KMS-11 (cell line): ENCODE measurements around the gene SF3A2.

Source experiments
- H2AFZ ChIP-seq: fragments of 200-600 bp; sonication (generic); 2 replicates; pipeline ENCODE4 v1.6.1; 2016; ENCODE audit warnings: antibody characterized with exemption, mixed run types, low read depth
- H3K27ac ChIP-seq: fragments of 200-600 bp; sonication (generic); 2 replicates; pipeline ENCODE4 v1.6.1; 2016; ENCODE audit warnings: mild to moderate bottlenecking, mixed run types
- H3K27me3 ChIP-seq: fragments of 200-600 bp; sonication (generic); 2 replicates; pipeline ENCODE4 v1.6.1; 2017; ENCODE audit warnings: mild to moderate bottlenecking, low read depth, mixed run types, moderate library complexity; ENCODE audit not compliant: insufficient read depth
- H3K36me3 ChIP-seq: fragments of 200-600 bp; sonication (generic); 2 replicates; pipeline ENCODE4 v1.6.1; 2017; ENCODE audit warnings: mild to moderate bottlenecking, mixed run types; ENCODE audit not compliant: insufficient read depth
- H3K4me1 ChIP-seq: fragments of 200-600 bp; sonication (generic); 2 replicates; pipeline ENCODE4 v1.6.1; 2016; ENCODE audit warnings: mild to moderate bottlenecking, low read depth, mixed run types; ENCODE audit not compliant: poor library complexity, severe bottlenecking
- H3K4me2 ChIP-seq: fragments of 200-600 bp; sonication (generic); 2 replicates; pipeline ENCODE4 v1.7.0; 2016; ENCODE audit warnings: mild to moderate bottlenecking, mixed run types
- H3K4me3 ChIP-seq: fragments of 200-600 bp; sonication (generic); IDR thresholded peaks from 2 replicates; pipeline ENCODE4 v1.6.1; 2017; ENCODE audit warnings: low read depth, low read length, mixed read lengths; ENCODE audit not compliant: insufficient read depth
- H3K79me2 ChIP-seq: fragments of 200-600 bp; sonication (generic); 2 replicates; pipeline ENCODE4 v1.6.1; 2016; ENCODE audit warnings: low read depth, mixed run types; ENCODE audit not compliant: insufficient read depth
- H3K9ac ChIP-seq: fragments of 200-600 bp; sonication (generic); 2 replicates; pipeline ENCODE4 v1.6.1; 2016; ENCODE audit warnings: mild to moderate bottlenecking, mixed run types
- H4K20me1 ChIP-seq: fragments of 200-600 bp; sonication (generic); 2 replicates; pipeline ENCODE4 v1.6.1; 2016; ENCODE audit warnings: mild to moderate bottlenecking, mixed run types; ENCODE audit not compliant: insufficient read depth
- TF ChIP-seq, protein P1 (sequence below): fragments of 200-600 bp; sonication (generic); conservative IDR thresholded peaks from 2 replicates; pipeline ENCODE4 v1.6.1; 2017; ENCODE audit warnings: low read depth, mild to moderate bottlenecking, antibody characterized with exemption, low read length, moderate library complexity, mixed read lengths

Gene SF3A2

DNA sequence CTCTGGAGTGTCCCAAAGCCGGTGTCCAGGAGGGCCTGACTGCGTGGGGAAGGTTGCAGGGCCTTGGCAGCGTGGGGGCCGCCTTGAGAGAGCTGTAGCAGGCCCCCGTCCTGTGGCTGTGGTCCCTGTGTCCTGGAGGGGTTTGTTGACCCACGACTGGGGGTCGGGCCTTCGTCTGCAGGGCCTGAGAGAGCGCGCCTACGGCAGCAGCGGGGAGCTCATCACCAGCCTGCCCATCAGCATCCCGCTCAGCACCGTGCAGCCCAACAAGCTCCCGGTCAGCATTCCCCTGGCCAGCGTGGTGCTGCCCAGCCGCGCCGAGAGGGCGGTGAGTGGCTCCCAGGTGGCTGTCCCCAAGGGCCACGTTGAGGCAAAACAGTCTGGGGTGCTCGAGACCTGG is 19.0 kb upstream of the SF3A2 start:
- H4K20me1 ChIP-seq: no peaks in the 10 kb centered on the region
- H3K36me3 ChIP-seq: no peaks in the 10 kb centered on the region

GRCh38 chr19:2219726-2220125 is 16.9 kb upstream of the SF3A2 start:
- H3K27ac ChIP-seq: no peak overlapping the region
- no peak overlapping the region for H3K9ac ChIP-seq
- no peaks in the 10 kb centered on the region for H3K36me3 ChIP-seq
- no peaks in the 10 kb centered on the region for H3K79me2 ChIP-seq
- no peaks in the 10 kb centered on the region for H4K20me1 ChIP-seq
- no peaks in the 10 kb centered on the region for H3K27me3 ChIP-seq
- no peak overlapping the region for H3K4me2 ChIP-seq
- H3K4me3 ChIP-seq: no peak overlapping the region
- no peaks in the 10 kb centered on the region for H3K4me1 ChIP-seq
- no peak overlapping the region for H2AFZ ChIP-seq
- TF ChIP-seq, protein P1, sequence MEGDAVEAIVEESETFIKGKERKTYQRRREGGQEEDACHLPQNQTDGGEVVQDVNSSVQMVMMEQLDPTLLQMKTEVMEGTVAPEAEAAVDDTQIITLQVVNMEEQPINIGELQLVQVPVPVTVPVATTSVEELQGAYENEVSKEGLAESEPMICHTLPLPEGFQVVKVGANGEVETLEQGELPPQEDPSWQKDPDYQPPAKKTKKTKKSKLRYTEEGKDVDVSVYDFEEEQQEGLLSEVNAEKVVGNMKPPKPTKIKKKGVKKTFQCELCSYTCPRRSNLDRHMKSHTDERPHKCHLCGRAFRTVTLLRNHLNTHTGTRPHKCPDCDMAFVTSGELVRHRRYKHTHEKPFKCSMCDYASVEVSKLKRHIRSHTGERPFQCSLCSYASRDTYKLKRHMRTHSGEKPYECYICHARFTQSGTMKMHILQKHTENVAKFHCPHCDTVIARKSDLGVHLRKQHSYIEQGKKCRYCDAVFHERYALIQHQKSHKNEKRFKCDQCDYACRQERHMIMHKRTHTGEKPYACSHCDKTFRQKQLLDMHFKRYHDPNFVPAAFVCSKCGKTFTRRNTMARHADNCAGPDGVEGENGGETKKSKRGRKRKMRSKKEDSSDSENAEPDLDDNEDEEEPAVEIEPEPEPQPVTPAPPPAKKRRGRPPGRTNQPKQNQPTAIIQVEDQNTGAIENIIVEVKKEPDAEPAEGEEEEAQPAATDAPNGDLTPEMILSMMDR: no peak

More for the DNA sequence above, 19.0 kb upstream of the SF3A2 start:
- no peak overlapping the region for H3K9ac ChIP-seq
- no peak overlapping the region for H3K4me3 ChIP-seq
- no peak overlapping the region for H3K27ac ChIP-seq
- H3K79me2 ChIP-seq: no peaks in the 10 kb centered on the region
- H3K27me3 ChIP-seq: no peaks in the 10 kb centered on the region
- no peaks in the 10 kb centered on the region for H3K4me1 ChIP-seq
- no peak overlapping the region for H3K4me2 ChIP-seq
- no peak overlapping the region for H2AFZ ChIP-seq
- TF ChIP-seq, protein P1: no peak

- Histone ChIP-seq H3K9ac (no peak overlapping the region), H3K4me1 (no peaks in the 10 kb centered on the region), H3K79me2 (no peaks in the 10 kb centered on the region), H3K4me2 (no peak overlapping the region), H2AFZ (no peak overlapping the region), H4K20me1 (no peaks in the 10 kb centered on the region), H3K36me3 (no peaks in the 10 kb centered on the region), H3K27me3 (no peaks in the 10 kb centered on the region), H3K27ac (no peak overlapping the region), H3K4me3 (no peak overlapping the region)
- TF ChIP-seq, protein P1: no peak
Measured at GRCh38 chr19:2221250-2221831, 15.3 kb upstream of the SF3A2 start.

- no peak overlapping the region for H3K4me2 ChIP-seq
- TF ChIP-seq, protein P1: no peak
- H3K27ac ChIP-seq: no peak overlapping the region
- no peaks in the 10 kb centered on the region for H3K36me3 ChIP-seq
- H3K27me3 ChIP-seq: no peaks in the 10 kb centered on the region
- H2AFZ ChIP-seq: no peak overlapping the region
- peaks cover 2% of the 10 kb centered on the region for H3K4me1 ChIP-seq
- H3K4me3 ChIP-seq: no peak overlapping the region
- H3K9ac ChIP-seq: no peak overlapping the region
- no peaks in the 10 kb centered on the region for H4K20me1 ChIP-seq
- no peaks in the 10 kb centered on the region for H3K79me2 ChIP-seq
Measured at GRCh38 chr19:2221918-2222317, 14.7 kb upstream of the SF3A2 start.
